Left lung (tissue), 10 donors: Measurements from ENCODE around the gene TBX15. TPM values are rescaled to one million over a fixed set of nuclear protein-coding genes. Genes with fewer than 3 reads are reported as not detected.
A peak's percentile ranks its signal among the peaks of the same experiment; 100 is the strongest.

Experiments used
- ATAC-seq: fragments of 200-7000 bp; cut with Tn5 transposase; one replicate; pipeline ENCODE4 v1.9.1; 2020; ENCODE audit warnings: moderate library complexity
- DNase-seq, 4 donors: peaks; one replicate each; pipeline ENCODE4 v3.0.0-alpha.2; 2013 to 2020
- H3K27ac ChIP-seq, 2 donors: fragments of 200-600 bp; sonication (generic) in 1 of 2; one replicate each; pipeline versions ENCODE4 v1.5.0 to v1.8.0; 2020 to 2021
- H3K27me3 ChIP-seq, 2 donors: fragments of 200-600 bp; sonication (generic) in 1 of 2; one replicate each; pipeline versions ENCODE4 v1.5.0 to v1.8.0; 2020 to 2021
- H3K36me3 ChIP-seq, 2 donors: fragments of 200-600 bp; sonication (generic) in 1 of 2; one replicate each; pipeline versions ENCODE4 v1.5.0 to v1.8.0; 2020 to 2021
- H3K4me1 ChIP-seq, 2 donors: fragments of 200-600 bp; one replicate each; pipeline ENCODE4 v1.8.0; 2021
- H3K4me3 ChIP-seq, 2 donors: fragments of 200-600 bp; sonication (generic) in 1 of 2; one replicate each; pipeline versions ENCODE4 v1.5.0 to v1.8.0; 2020 to 2021; ENCODE audit warnings: mild to moderate bottlenecking in 1 of 2
- H3K9me3 ChIP-seq, 2 donors: fragments of 200-600 bp; sonication (generic) in 1 of 2; one replicate each; pipeline versions ENCODE4 v1.5.0 to v1.8.0; 2020 to 2021
- CTCF ChIP-seq, 2 donors: fragments of 200-600 bp; sonication (generic) in 1 of 2; IDR thresholded peaks; one replicate each; pipeline versions ENCODE4 v1.5.0 to v1.8.0; 2021; ENCODE audit warnings: antibody characterized with exemption in 2 of 2
- intact Hi-C, 2 donors: fragments of 100-400 bp; cut with DNase I; formaldehyde crosslinking; loops; one replicate each; pipeline versions ENCODE4 v1.11.2 to v1.14.2; 2022
- polyA plus RNA-seq, 6 donors: library from polyadenylated mRNA; unstranded; fragments of 120-200 nt; gene quantifications; one replicate each; pipeline ENCODE4 v1.2.1, GENCODE V29; 2013; ENCODE audit not compliant: insufficient read length in 6 of 6
- total RNA-seq, 2 donors: library from RNA; stranded (reverse); fragmentation: NEBNext Ultra II Directional; extraction: Animal tissue kit (Norgen Biotek cat#: 25700); gene quantifications; one replicate each; pipeline ENCODE4 v1.2.1, GENCODE V29; 2021
- donor health status: DM: no; HTN: yes; CAD: no.
- donor health status: DM: no; HTN: no; CAD: no.

The TBX15 gene
- total and polyA plus RNA-seq, 8 donors: 0.10 to 1.0 (median 0.34) TPM

- DNase-seq (peak in 2 of 4 donors; percentile 26 to 36), ATAC-seq (peak; percentile 85)
- no peak for TF ChIP-seq CTCF (IDR thresholded peaks at IDR 0.05)
- H3K4me3 ChIP-seq: no peak overlapping the region
- no peaks in the 10 kb centered on the region for H3K4me1 ChIP-seq
- no peaks in the 10 kb centered on the region for H3K9me3 ChIP-seq
- H3K27me3 ChIP-seq: no peaks in the 10 kb centered on the region
- H3K27ac ChIP-seq: no peak overlapping the region
- H3K36me3 ChIP-seq: no peaks in the 10 kb centered on the region
- intact Hi-C loops: no loop called here
Measured at GRCh38 chr1:118842452-118843201, 145.5 kb downstream of the TBX15 start.

GRCh38 chr1:118841521-118841920, 146.6 kb downstream of the TBX15 start:
- Histone ChIP-seq H3K27me3 (no peaks in the 10 kb centered on the region), H3K4me3 (no peak overlapping the region), H3K9me3 (no peaks in the 10 kb centered on the region), H3K4me1 (no peaks in the 10 kb centered on the region), H3K36me3 (no peaks in the 10 kb centered on the region), H3K27ac (no peak overlapping the region)
- DNase-seq (no peak), ATAC-seq (no peak)
- intact Hi-C loops: no loop called here
- no peak for TF ChIP-seq CTCF (IDR thresholded peaks at IDR 0.05)

Other genes starting within 250 kb of the TBX15 start
- 10 to 100 TPM; 12.7 to 14.0 TPM for gene WARS2, start 152.3 kb upstream of the TBX15 start, total RNA-seq
- gene WARS2, start 152.3 kb upstream of the TBX15 start, polyA plus RNA-seq: 10 to 100 TPM; 14.7 to 26.0 (median 20.1) TPM